Activated B cell treated with CpG ODN at 0.5 μM for 24 hours (primary cell): ENCODE results near the gene MMP14. TPM values are rescaled to one million over a fixed set of nuclear protein-coding genes. Genes with fewer than 3 reads are reported as not detected.

Experiments
- ATAC-seq: fragments of 200-7000 bp; cut with Tn5 transposase; one replicate; pipeline ENCODE4 v1.10.0; 2021; ENCODE audit warnings: low read depth, mild to moderate bottlenecking, moderate library complexity
- CTCF ChIA-PET: fragments of 350-600 bp; sonication (Branson Sonifier 250); formaldehyde crosslinking; loops from one replicate; lab custom pipeline; 2021; ENCODE audit warnings: antibody characterized with exemption; lab: Charles Lee
- POLR2A ChIA-PET: fragments of 350-600 bp; sonication (Branson Sonifier 250); formaldehyde crosslinking; loops from one replicate; lab custom pipeline; 2021; ENCODE audit warnings: antibody characterized with exemption; lab: Charles Lee
- DNase-seq: peaks from one replicate; pipeline ENCODE4 v3.0.0; 2022
- H3K27ac Mint-ChIP-seq: one replicate; pipeline ENCODE4 v1.8.0; 2020; ENCODE audit warnings: mixed read lengths
- H3K27me3 Mint-ChIP-seq: one replicate; pipeline ENCODE4 v1.8.0; 2021; ENCODE audit warnings: mixed read lengths
- H3K36me3 Mint-ChIP-seq: one replicate; pipeline ENCODE4 v1.8.0; 2021; ENCODE audit warnings: low read depth, mixed read lengths
- H3K4me1 Mint-ChIP-seq: one replicate; pipeline ENCODE4 v1.8.0; 2021; ENCODE audit warnings: mixed read lengths
- H3K4me3 Mint-ChIP-seq: one replicate; pipeline ENCODE4 v1.8.0; 2020; ENCODE audit warnings: mild to moderate bottlenecking, mixed read lengths
- H3K9me3 Mint-ChIP-seq: one replicate; pipeline ENCODE4 v1.8.0; 2020; ENCODE audit warnings: mixed read lengths
- CTCF ChIP-seq: fragments of 200-600 bp; IDR thresholded peaks from one replicate; pipeline ENCODE4 v1.8.0; 2022; ENCODE audit warnings: antibody characterized with exemption, mild to moderate bottlenecking
- intact Hi-C: fragments of 100-400 bp; cut with micrococcal nuclease; formaldehyde crosslinking; loops from one replicate; pipeline ENCODE4 v1.15.1; 2024
- total RNA-seq: library from RNA; stranded (reverse); gene quantifications from 2 replicates; pipeline ENCODE4 v1.2.3, GENCODE V29; 2022

MMP14 gene
- total RNA-seq, 1 donor from 2014 or later, result 4.1 TPM

GRCh38 chr14:22839159-22839779, 2.9 kb downstream of the MMP14 start:
- Mint-ChIP-seq H3K4me3 (no peak overlapping the region), H3K36me3 (peaks cover 15% of the 10 kb centered on the region), H3K27ac (no peak overlapping the region), H3K9me3 (no peaks in the 10 kb centered on the region), H3K27me3 (peaks cover 2% of the 10 kb centered on the region), H3K4me1 (peaks cover 16% of the 10 kb centered on the region)
- POLR2A ChIA-PET, result interaction anchor here (0.6 to 4.7 kb wide), 6 partner anchors 9 to 221 kb away, joined by 3 to 33 read pairs (median 6); partner anchors contain the start of genes OXA1L and PSMB5
- intact Hi-C loops, result no loop called here
- TF ChIP-seq CTCF, result no peak
- DNase-seq, result no peak
- CTCF ChIA-PET, result interaction anchor here (0.9 to 1.9 kb wide), 4 partner anchors 11 to 16 kb away, joined by 3 to 7 read pairs (median 4); no protein-coding TSS in a partner anchor
- ATAC-seq, result no peak

GRCh38 chr14:22841311-22841710, 4.9 kb downstream of the MMP14 start:
- TF ChIP-seq CTCF, result no peak
- no peaks in the 10 kb centered on the region for H3K9me3 Mint-ChIP-seq
- H3K27me3 Mint-ChIP-seq, result peaks cover 5% of the 10 kb centered on the region
- H3K4me3 Mint-ChIP-seq, result no peak overlapping the region
- intact Hi-C loops, result no loop called here
- no peak overlapping the region for H3K27ac Mint-ChIP-seq
- H3K4me1 Mint-ChIP-seq, result peaks cover 10% of the 10 kb centered on the region
- ChIA-PET POLR2A (interaction anchor here (0.7 to 1.1 kb wide), 4 partner anchors 11 to 48 kb away, joined by 3 read pairs; no protein-coding TSS in a partner anchor), CTCF (interaction anchor here (1.0 kb wide), 1 partner anchor 12 kb away, joined by 3 read pairs; no protein-coding TSS in a partner anchor)
- no peaks in the 10 kb centered on the region for H3K36me3 Mint-ChIP-seq
- ATAC-seq (no peak), DNase-seq (no peak)

GRCh38 chr14:22841769-22842168, 5.4 kb downstream of the MMP14 start:
- ChIA-PET CTCF (no interaction called here), POLR2A (no interaction called here)
- Mint-ChIP-seq H3K27ac (no peak overlapping the region), H3K36me3 (no peaks in the 10 kb centered on the region), H3K27me3 (peaks cover 5% of the 10 kb centered on the region), H3K4me3 (no peak overlapping the region), H3K4me1 (peaks cover 8% of the 10 kb centered on the region), H3K9me3 (no peaks in the 10 kb centered on the region)
- no peak for TF ChIP-seq CTCF
- ATAC-seq (no peak), DNase-seq (no peak)
- intact Hi-C loops, result no loop called here

GRCh38 chr14:22842211-22843122, 6.1 kb downstream of the MMP14 start:
- H3K36me3 Mint-ChIP-seq, result no peaks in the 10 kb centered on the region
- DNase-seq (no peak), ATAC-seq (no peak)
- H3K27me3 Mint-ChIP-seq, result peaks cover 5% of the 10 kb centered on the region
- no peaks in the 10 kb centered on the region for H3K9me3 Mint-ChIP-seq
- no peak overlapping the region for H3K4me3 Mint-ChIP-seq
- H3K27ac Mint-ChIP-seq, result no peak overlapping the region
- CTCF ChIA-PET, result no interaction called here
- POLR2A ChIA-PET, result no interaction called here
- H3K4me1 Mint-ChIP-seq, result peaks cover 3% of the 10 kb centered on the region
- intact Hi-C loops, result no loop called here
- no peak for TF ChIP-seq CTCF
